Stimulated activated CD4-positive, alpha-beta T cell treated with anti-CD3 and anti-CD28 coated beads, Interleukin-12 subunit alpha, Interleukin-12 subunit beta, amount 100 ng/mL, for 4 hours (primary cell): ENCODE results near the gene UGT1A4.
"Not testable (repeated sequence)": the region's sequence is repeated elsewhere in the genome, so short reads cannot be mapped to it uniquely, and the experiment has no call there.

Experiments used
- DNase-seq: peaks from one replicate; pipeline ENCODE4 v3.0.0-alpha.2; 2020

The UGT1A4 gene

DNA sequence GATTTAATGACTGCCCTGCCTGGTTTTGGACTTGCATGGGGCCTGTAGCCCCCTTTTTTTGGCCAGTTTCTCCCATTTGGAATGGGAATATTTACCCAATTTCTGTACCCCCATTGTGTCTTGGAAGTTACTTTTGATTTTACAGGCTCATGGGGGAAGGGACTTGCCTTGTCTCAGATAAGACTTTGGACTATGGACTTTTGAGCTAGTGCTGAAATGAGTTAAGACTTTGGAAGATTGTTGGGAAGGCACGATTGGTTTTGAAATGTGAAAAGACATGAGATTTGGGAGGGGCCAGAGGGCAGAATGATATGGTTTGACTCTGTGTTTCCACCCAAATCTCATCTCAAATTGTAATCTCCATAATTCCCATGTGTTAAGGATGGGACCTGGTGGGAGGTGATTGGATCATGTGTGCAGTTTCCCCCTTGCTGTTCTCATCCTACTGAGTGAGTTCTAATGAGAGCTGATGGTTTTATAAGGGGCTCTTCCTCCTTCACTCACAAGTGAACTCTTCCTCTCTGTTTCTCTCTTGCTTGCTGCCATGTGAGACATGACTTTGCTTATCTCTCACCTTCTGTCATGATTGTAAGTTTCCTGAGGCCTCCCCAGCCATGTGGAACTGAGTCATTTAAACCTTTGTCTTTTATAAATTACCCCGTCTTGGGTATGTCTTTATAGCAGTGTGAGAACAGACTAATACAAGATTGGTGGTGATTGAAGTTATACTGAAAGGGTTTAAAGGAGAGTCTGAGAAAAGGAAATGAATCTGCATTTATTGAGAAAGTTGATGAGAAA, 32.9 kb downstream of the UGT1A4 start:
- DNase-seq, result not testable (repeated sequence)

DNA sequence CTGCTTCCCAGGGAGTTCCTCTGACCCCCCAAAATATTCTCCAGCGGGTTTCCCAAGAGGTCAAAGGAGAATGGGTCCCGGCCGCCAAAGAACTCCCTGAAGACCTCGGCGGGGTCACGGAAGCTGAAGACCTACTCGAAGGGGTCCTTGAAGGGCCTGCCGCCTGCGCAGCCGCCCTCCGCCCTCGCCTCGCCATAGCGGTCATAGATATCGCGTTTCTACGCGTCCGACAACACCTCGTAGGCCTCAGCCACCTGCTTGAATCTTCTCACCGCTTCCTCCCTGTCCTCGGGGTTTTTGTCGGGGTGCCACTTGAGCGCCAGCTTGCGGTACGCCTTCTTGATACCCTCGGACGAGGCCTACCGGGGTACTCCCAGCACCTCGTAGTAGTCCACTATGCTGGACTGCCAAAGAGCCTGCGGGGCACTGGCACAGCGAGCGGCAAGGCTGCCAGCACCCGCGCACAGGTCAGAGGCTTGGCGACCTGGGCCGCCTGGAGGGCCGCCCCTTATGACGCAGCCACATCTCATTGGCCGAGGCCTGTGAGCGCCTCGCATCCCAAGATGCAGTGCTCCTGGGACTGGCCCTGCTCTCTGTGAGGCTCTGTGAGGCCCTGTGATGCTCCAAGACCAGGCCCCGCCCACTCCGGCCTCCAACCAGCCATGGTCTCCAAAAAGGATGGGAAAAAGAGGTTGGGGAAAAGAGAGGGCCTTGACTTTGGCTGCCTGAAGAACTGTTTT, 36.5 kb downstream of the UGT1A4 start:
- DNase-seq, result no peak

DNA sequence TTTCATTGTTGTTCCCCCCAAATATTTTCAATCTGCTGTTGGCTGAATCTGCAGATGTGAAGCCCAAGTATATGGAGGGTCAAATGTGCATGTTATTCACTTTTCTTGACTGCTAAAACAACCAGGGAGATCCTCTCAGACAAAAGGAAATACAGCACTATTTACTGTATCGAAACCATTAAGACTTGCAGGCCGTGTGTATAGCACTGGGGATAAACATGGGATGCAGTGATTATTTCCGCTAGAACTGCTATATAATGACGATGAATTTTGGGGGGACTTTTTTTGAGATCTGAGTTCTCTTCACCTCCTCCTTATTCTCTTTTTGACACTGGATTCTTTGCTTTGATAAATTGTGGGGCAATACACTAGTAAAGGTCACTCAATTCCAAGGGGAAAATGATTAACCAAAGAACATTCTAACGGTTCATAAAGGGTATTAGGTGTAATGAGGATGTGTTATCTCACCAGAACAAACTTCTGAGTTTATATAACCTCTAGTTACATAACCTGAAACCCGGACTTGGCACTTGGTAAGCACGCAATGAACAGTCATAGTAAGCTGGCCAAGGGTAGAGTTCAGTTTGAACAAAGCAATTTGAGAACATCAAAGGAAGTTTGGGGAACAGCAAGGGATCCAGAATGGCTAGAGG, 38.0 kb downstream of the UGT1A4 start:
- no peak for DNase-seq

DNA sequence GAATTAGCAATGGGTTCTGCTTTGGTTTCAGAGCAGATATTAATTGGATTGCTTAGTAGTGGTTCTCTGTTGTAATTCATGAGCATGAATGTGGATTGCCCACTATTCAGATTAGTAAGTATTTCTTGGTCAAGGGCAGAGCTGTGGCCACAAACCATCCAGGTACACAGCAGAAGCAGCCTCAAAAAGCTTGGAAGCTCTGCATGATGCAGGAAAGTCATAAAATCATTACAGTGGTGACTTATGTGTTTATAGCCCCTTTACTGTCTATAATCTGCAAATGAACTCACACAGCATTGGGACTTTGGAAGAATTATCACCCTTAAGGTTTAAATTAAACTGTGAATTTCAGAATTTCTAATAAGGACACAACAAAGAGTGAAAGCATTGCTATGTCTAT, 39.6 kb downstream of the UGT1A4 start:
- DNase-seq, result no peak

DNA sequence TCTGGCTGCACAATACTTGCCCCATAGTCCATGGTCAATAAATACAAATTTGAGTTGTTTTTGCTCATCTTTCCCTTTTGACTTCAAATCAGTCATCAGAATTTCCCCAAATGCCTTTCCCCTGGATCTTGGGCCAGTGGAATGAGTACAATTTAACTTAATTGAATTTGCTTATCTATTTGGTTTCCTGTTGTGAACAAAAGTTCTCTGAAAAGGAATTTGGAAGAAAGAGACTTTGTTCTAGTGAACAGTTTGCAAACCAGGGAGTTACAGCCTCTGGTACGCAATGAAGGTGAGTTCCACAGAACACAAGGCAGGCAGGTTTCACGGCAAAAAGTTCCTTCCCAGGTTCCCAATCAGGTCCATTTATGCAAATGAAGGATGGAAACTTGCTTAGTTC, 40.3 kb downstream of the UGT1A4 start:
- no peak for DNase-seq

DNA sequence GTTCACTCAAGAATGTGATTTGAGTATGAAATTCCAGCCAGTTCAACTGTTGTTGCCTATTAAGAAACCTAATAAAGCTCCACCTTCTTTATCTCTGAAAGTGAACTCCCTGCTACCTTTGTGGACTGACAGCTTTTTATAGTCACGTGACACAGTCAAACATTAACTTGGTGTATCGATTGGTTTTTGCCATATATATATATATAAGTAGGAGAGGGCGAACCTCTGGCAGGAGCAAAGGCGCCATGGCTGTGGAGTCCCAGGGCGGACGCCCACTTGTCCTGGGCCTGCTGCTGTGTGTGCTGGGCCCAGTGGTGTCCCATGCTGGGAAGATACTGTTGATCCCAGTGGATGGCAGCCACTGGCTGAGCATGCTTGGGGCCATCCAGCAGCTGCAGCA, 41.5 kb downstream of the UGT1A4 start, which contains the start of gene UGT1A1:
TSS of gene UGT1A1 (plus strand) at position 228 of the 400 bp plus-strand sequence. CDS start at position 246, 18 bp downstream.
- no peak for DNase-seq

DNA sequence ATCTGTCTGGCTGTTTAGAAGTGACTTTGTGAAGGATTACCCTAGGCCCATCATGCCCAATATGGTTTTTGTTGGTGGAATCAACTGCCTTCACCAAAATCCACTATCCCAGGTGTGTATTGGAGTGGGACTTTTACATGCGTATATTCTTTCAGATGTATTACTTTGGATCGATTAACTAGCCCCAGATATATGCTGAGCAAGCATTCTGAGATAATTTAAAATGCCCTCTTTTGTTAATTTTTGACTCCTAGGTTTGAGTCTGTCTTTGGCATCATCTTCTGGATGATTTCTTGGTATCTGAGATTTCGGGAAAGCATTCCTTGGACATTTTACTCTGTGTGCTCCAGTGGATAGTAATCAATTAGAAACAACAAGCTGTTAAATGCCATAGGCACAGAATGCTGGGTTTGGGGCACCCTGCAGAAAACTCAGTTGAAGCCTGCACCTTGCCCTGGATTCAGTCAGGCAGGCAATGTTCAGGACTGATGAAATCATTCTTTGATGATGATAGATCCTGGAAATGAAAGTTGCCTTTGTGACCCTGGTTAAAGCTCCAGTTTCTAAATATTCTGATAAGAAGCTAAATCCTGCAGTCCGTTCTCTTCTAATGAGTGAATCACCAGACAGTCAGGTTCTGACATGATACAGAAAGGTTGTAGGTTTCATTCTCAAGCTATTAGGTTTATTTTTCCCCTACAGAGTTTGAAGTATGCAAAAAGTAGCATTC, 42.7 kb downstream of the UGT1A4 start:
- no peak for DNase-seq

DNA sequence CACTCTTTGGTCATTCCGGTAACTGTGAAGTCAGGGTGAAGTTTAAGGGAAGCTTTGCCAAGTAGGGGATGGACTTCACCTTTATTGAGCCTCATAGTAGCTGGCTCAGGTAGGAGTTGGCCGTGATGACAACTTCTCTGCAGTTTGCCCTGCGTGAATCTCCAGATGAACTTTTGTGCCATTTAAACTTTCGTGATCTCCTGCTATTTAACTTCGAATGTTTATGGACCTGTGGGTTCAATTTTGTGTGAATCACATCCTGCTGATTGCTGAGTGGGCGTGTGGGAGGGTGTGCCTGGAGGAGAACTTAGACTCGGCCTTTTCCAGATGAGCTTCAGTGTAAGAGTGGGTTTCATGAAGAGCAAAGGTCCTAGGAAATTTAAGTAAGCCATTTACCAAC, 45.7 kb downstream of the UGT1A4 start:
- DNase-seq, result no peak

DNA sequence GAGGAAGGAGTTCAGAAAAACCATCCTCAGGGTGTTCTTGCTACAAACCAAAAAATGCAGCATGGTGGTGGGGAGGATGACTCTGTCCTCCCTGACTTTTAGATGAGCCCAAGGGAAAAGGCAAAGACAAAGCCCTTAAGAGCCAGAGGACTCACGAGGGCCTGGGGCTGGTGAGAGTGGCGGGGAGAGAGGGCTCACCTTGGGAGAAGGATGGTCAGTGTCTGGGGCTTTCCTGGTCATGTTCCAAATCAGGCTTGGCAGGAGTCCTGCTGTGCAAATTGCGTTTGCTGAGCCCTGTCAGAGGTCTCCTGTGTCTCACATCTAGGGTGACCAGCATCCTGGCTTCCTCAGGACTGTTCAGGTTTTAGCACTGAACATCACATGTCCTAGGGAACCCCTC, 46.2 kb downstream of the UGT1A4 start:
- DNase-seq, result no peak

DNA sequence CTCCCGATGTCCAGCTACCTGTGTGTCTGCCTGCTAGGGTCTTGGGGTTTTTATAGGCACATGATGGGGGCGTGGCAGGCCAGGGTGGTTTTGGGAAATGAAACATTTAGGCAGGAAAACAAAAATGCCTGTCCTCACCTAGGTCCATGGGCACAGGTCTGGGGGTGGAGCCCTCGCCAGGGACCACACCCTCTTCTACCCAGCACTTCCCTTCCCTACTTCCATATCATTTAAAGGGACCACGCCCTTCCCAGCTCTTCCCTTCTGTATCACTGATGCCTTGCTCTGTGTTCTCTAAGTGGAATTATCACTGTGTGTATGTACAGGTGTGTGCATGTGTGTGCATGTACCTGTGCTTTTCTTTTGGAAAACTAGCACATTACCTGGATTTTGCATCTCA, 47.9 kb downstream of the UGT1A4 start:
- DNase-seq, result no peak

DNA sequence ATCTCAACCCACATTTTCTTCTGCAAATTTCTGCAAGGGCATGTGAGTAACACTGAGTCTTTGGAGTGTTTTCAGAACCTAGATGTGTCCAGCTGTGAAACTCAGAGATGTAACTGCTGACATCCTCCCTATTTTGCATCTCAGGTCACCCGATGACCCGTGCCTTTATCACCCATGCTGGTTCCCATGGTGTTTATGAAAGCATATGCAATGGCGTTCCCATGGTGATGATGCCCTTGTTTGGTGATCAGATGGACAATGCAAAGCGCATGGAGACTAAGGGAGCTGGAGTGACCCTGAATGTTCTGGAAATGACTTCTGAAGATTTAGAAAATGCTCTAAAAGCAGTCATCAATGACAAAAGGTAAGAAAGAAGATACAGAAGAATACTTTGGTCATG, 49.5 kb downstream of the UGT1A4 start:
- no peak for DNase-seq

DNA sequence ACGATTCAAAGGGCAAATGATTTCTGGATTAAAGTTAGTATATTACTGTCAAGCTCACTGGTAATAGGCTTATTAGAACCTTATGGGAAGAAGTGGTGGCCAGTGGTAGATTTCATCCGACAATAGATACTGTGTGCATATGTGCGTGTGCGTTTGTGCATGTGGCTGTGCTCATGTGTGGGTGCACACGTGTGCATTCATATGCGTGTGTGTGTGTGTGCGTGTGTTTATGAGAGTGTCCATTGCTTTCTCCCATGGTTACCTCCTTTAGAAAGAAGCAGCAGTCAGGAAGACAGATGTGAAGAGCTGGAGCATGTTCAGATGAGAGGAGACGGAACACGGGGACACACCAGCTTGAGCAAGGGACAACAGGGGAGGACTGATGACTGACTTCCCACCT, 50.7 kb downstream of the UGT1A4 start:
- no peak for DNase-seq

DNA sequence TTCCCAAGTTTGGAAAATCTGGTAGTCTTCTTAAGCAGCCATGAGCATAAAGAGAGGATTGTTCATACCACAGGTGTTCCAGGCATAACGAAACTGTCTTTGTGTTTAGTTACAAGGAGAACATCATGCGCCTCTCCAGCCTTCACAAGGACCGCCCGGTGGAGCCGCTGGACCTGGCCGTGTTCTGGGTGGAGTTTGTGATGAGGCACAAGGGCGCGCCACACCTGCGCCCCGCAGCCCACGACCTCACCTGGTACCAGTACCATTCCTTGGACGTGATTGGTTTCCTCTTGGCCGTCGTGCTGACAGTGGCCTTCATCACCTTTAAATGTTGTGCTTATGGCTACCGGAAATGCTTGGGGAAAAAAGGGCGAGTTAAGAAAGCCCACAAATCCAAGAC, 53.6 kb downstream of the UGT1A4 start:
- DNase-seq, result no peak

DNA sequence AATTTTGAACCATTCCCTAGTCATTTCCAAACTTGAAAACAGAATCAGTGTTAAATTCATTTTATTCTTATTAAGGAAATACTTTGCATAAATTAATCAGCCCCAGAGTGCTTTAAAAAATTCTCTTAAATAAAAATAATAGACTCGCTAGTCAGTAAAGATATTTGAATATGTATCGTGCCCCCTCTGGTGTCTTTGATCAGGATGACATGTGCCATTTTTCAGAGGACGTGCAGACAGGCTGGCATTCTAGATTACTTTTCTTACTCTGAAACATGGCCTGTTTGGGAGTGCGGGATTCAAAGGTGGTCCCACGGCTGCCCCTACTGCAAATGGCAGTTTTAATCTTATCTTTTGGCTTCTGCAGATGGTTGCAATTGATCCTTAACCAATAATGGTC, 54.0 kb downstream of the UGT1A4 start:
- no peak for DNase-seq

DNA sequence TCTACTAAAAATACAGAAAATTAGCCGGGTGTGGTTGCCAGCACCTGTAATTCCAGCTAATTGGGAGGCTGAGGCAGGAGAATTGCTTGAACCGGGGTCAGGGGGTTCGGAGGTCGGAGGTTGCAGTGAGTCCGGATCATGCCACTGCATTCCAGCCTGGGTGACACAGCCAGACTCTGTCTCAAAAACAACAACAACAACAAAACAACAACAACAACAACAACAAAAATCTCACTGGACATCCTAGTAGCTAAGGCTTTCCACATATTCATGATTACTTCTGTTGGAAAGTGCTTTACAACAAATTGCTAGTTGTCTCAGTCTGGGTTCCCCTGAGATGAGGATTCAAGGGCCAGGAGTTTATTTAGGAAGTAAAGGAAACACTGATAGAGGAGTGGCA, 55.3 kb downstream of the UGT1A4 start:
- DNase-seq, result no peak

DNA sequence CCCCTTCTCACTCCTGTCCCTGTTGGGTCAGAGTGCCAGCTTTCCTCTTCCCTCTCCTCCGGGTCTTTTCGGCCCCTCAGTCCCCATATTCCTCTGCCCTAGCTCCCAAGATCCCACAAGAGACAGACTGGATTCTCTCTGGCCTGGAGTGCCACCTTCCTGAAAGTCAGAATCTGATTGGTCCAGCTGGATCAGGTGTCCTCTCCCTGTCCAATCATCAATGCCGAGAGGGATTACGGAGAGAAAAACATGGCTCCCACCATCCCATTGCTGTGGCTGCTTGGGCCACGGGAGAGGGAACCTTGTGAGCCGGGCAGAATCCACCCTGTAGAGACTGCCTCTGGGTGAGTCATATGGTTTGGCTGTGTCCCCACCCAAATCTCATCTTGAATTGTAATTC, 56.9 kb downstream of the UGT1A4 start:
- no peak for DNase-seq

DNA sequence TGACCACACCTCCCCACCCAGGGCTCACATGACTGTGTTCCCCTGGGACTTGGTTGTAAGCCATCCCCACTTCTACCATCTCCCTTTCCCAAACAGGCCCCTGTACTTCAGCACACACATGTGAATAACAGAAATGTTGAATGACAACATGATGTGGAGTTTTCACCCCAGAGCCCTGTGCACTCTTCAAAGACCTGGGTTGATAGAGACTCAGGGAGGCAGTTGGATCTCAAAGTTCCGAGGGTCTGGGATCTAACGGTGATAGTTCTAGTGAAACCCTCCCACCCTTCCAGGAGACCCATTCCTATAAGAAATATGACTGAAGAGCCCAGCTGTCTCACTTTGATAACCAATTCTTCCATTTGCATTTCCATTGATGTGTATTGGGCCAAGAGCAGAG, 59.5 kb downstream of the UGT1A4 start, which contains the start of gene MROH2A:
TSS of gene MROH2A (plus strand) at position 301 of the 400 bp plus-strand sequence. CDS start 1,029 bp downstream, outside the sequence.
- DNase-seq, result no peak

DNA sequence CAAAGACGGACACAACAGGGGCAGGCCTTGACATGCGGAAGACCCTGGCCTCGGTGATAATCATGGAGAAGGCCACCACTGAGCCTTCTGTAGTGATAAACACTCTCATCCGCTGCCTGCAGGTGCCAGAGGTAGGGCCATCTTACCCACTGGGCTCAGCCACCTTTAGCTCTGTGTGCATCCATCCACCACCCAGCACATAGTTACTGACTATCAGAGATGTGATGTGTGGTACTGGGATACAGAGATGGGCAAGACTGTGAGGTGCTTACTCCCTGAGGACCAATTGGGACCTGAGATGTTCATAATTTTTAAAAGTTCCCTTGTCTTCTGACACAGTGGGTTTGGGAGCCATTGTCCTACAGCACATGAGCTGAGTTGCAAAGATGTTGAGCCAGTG, 61.2 kb downstream of the UGT1A4 start:
- DNase-seq, result no peak

DNA sequence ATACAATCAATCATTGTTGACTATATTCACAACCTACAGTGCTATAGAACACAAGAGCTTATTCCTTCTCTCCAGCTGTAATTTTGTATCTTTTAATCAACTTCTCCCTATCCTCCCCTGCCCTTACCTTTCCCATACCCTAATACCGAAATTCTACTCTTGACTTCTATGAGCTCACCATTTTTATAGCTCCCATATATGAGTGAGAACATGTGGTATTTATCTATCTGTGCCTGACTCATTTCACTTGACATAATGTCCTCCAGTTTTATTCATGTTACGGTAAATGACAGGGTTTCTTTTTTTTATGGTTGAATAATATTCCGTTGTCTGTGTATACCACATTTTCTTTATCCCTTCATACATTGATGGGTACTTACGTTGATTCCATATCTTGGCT, 62.2 kb downstream of the UGT1A4 start:
- DNase-seq, result no peak

DNA sequence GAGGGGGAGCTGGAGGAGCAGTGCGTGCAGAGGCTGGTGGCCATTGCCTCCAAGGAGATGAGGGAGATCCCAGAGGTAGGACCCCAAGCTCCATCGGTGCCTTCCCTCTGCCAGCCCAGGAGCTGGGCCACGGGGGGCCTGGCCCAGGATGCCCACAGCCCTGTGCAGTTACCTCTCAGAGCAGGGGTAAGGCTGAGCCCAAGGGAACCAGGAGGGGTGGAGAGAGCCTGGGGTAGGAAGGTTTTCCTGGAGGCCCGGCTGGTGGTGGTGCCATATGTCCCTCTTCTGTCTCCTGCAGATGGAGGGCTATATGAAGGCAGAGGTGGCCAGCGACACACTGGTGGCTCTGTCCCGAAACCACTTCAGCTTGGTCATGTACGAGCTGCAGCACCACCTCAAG, 71.0 kb downstream of the UGT1A4 start:
- no peak for DNase-seq

DNA sequence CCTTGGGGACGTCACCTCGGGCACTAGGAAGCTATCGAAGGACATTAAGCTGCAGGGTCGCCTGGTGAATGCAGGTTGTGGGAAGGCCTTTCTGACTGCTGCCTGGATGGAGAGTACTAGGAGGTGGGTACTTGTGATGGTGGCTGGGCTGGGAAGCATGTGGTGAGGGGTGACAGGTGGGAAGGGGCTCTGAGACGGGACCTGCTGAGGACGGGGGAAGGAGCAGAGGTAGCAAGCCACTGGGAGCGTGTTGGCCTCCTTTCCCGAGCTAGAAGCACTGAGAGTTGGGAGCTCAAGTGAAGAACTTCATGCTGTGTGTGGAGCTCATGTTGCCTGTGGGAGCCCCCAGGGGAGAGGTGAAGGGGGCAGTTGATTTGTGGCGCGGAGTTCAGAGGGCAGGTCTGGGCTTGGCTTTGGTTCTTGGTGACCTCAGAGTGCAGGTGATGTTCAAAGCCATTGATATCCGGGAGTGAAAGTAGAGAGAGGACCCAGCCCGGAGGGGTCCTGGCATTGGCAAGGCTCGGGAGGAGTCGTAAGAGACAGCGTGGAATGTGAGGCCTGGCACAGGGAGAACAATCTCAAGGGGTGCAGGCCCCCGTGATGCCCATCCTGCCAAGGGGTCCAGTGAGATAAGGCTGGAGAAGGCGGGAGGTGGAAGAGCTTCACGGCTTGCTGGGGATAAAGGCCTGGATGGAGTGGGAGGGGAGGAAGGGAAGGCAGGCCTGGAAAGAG, 72.8 kb downstream of the UGT1A4 start:
- DNase-seq, result no peak

DNA sequence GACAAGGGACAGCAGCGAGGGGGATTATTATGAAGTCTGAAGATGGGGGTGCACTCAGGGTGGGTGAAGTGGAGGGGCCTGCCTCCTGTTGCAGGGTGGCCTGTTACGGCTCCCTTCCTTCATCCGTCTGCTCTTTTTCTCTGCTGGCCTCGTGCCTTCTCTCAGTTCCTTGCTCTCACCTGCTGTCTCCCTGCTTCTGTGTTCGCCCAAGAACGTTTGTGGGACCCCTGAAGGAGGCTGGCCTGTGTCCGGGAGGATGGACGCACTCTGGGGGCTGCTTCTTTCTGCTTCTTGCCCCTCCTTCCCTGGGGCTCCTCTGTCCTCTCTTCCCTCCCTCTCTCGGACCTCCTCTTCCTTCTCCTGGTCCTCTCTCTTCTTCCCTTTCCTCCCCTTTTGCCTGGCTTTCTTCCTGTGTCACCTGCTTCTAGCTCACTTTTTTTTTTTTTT, 73.4 kb downstream of the UGT1A4 start:
- no peak for DNase-seq
